ENCODE data around the gene STIP1. TPM values are rescaled to one million over a fixed set of nuclear protein-coding genes. Genes with fewer than 3 reads are reported as not detected.

Gene STIP1
- total and polyA plus RNA-seq, 4 donors, result 22.6 to 58.1 (median 42.5) TPM

GRCh38 chr11:64165481-64165841, 20.5 kb upstream of the STIP1 start (continued):
- TF ChIP-seq JUND (IDR thresholded peaks at IDR 0.05) (no peak), FOXA1 (IDR thresholded peaks at IDR 0.05) (no peak), EGR1 (IDR thresholded peaks at IDR 0.05; ENCODE audit: low read depth in 2 of 2) (no peak), RAD21 (IDR thresholded peaks at IDR 0.05) (no peak)

- Histone ChIP-seq H3K27ac (ENCODE audit: low read depth in 1 of 2, low read length in 2 of 2) (peak within 1 kb of the TSS; percentile 84 to 85), H3K27me3 (ENCODE audit: control insufficient read depth in 4 of 4, insufficient read depth in 4 of 4, low read length in 3 of 4) (no peaks in the 10 kb centered on the region), H3K36me3 (ENCODE audit: control insufficient read depth in 4 of 4, insufficient read depth in 3 of 4, low read depth in 1 of 4, low read length in 3 of 4) (no peaks in the 10 kb centered on the region), H3K9me3 (ENCODE audit: control insufficient read depth in 4 of 4, low read length in 3 of 4) (no peaks in the 10 kb centered on the region), H3K4me1 (ENCODE audit: control insufficient read depth in 4 of 4, insufficient read depth in 4 of 4, low read length in 3 of 4) (peaks cover 0 to 13% (median 9%) of the 10 kb centered on the region in 4 donors), H3K4me3 (ENCODE audit: low read depth in 1 of 3, low read length in 3 of 3) (peak within 1 kb of the TSS; percentile 76 to 88 (median 86)), H3K9ac (ENCODE audit: low read depth in 1 of 2, low read length in 2 of 2) (peak within 1 kb of the TSS; percentile 63 to 79)
- peak; percentile 75 for DNase-seq (ENCODE audit: low spot score)
- WGBS, result under 1% methylated on average over 92 of the region's 92 CpGs
- TF ChIP-seq, protein P1, sequence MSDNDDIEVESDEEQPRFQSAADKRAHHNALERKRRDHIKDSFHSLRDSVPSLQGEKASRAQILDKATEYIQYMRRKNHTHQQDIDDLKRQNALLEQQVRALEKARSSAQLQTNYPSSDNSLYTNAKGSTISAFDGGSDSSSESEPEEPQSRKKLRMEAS (IDR thresholded peaks at IDR 0.05), result peak; percentile 53
- peak; percentile 18 for TF ChIP-seq ZBTB33 (IDR thresholded peaks at IDR 0.05)
- peak; percentile 30 to 32 for TF ChIP-seq HNF4A (conservative IDR thresholded peaks at IDR 0.05)
- TF ChIP-seq, protein P2, sequence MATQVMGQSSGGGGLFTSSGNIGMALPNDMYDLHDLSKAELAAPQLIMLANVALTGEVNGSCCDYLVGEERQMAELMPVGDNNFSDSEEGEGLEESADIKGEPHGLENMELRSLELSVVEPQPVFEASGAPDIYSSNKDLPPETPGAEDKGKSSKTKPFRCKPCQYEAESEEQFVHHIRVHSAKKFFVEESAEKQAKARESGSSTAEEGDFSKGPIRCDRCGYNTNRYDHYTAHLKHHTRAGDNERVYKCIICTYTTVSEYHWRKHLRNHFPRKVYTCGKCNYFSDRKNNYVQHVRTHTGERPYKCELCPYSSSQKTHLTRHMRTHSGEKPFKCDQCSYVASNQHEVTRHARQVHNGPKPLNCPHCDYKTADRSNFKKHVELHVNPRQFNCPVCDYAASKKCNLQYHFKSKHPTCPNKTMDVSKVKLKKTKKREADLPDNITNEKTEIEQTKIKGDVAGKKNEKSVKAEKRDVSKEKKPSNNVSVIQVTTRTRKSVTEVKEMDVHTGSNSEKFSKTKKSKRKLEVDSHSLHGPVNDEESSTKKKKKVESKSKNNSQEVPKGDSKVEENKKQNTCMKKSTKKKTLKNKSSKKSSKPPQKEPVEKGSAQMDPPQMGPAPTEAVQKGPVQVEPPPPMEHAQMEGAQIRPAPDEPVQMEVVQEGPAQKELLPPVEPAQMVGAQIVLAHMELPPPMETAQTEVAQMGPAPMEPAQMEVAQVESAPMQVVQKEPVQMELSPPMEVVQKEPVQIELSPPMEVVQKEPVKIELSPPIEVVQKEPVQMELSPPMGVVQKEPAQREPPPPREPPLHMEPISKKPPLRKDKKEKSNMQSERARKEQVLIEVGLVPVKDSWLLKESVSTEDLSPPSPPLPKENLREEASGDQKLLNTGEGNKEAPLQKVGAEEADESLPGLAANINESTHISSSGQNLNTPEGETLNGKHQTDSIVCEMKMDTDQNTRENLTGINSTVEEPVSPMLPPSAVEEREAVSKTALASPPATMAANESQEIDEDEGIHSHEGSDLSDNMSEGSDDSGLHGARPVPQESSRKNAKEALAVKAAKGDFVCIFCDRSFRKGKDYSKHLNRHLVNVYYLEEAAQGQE (IDR thresholded peaks at IDR 0.05), result peak; percentile 70
- TF ChIP-seq SP1 (IDR thresholded peaks at IDR 0.05), result peak; percentile 47
- peak; percentile 95 for TF ChIP-seq FOXA1 (IDR thresholded peaks at IDR 0.05)
- TF ChIP-seq RAD21 (IDR thresholded peaks at IDR 0.05), result peak in 1 of 2 donors; percentile 34
- no peak for TF ChIP-seq NR2F2 (IDR thresholded peaks at IDR 0.05)
- peak; percentile 77 for TF ChIP-seq YY1 (IDR thresholded peaks at IDR 0.05)
- TF ChIP-seq JUND (IDR thresholded peaks at IDR 0.05), result no peak
- peak; percentile 92 for TF ChIP-seq FOXA2 (IDR thresholded peaks at IDR 0.05)
- peak; percentile 20 to 38 for TF ChIP-seq EGR1 (IDR thresholded peaks at IDR 0.05; ENCODE audit: low read depth in 2 of 2)
- TF ChIP-seq GABPA (IDR thresholded peaks at IDR 0.05 in 1 of 2, conservative IDR thresholded peaks at IDR 0.05 in 1 of 2), result peak in 1 of 2 donors; percentile 54
- TF ChIP-seq, protein P3, sequence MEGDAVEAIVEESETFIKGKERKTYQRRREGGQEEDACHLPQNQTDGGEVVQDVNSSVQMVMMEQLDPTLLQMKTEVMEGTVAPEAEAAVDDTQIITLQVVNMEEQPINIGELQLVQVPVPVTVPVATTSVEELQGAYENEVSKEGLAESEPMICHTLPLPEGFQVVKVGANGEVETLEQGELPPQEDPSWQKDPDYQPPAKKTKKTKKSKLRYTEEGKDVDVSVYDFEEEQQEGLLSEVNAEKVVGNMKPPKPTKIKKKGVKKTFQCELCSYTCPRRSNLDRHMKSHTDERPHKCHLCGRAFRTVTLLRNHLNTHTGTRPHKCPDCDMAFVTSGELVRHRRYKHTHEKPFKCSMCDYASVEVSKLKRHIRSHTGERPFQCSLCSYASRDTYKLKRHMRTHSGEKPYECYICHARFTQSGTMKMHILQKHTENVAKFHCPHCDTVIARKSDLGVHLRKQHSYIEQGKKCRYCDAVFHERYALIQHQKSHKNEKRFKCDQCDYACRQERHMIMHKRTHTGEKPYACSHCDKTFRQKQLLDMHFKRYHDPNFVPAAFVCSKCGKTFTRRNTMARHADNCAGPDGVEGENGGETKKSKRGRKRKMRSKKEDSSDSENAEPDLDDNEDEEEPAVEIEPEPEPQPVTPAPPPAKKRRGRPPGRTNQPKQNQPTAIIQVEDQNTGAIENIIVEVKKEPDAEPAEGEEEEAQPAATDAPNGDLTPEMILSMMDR (IDR thresholded peaks at IDR 0.05; ENCODE audit: low read depth, low read length, missing input control), result no peak
These were observed 19.9 kb upstream of the STIP1 start, which contains the start of gene MACROD1 for GRCh38 chr11:64165842-64166635. Gene MACROD1 (minus strand): TSS chr11:64166113. CDS start chr11:64165994, 119 bp downstream.

Measured in liver (tissue), 9 donors.